OCI-LY7 (cell line): Measurements from ENCODE around the gene PRKAG2.

Source experiments
- CTCF ChIP-seq: fragments of 200-600 bp; sonication (generic); conservative IDR thresholded peaks from 2 replicates; pipeline ENCODE4 v1.5.1; 2014; ENCODE audit warnings: mild to moderate bottlenecking, antibody characterized with exemption, low read length, moderate library complexity, mixed read lengths
- EZH2phosphoT487 ChIP-seq: fragments of 200-600 bp; sonication (generic); IDR thresholded peaks from 2 replicates; pipeline ENCODE4 v1.6.1; 2018; ENCODE audit warnings: low read depth, borderline replicate concordance, mild to moderate bottlenecking, mixed run types, antibody characterized with exemption, low read length, moderate library complexity, mixed read lengths

GRCh38 chr7:151768805-151769187 is 108.1 kb downstream of the PRKAG2 start:
- TF ChIP-seq CTCF (no peak), EZH2phosphoT487 (no peak)
